Naive B cell (primary cell): ENCODE data around the gene TTC21B. TPM values are rescaled to one million over a fixed set of nuclear protein-coding genes. Genes with fewer than 3 reads are reported as not detected.

Experiments used
- ATAC-seq, 2 donors: fragments of 150-1000 bp; cut with Tn5 transposase; 2 replicates each; pipeline ENCODE4 v1.10.0; 2021; ENCODE audit warnings: low read depth in 2 of 2, mild to moderate bottlenecking in 2 of 2, moderate library complexity in 2 of 2
- DNase-seq: peaks from one replicate; pipeline ENCODE4 v3.0.0; 2022
- H3K27ac Mint-ChIP-seq, 6 donors: one replicate each; pipeline ENCODE4 v1.8.0; 2020 to 2022; ENCODE audit warnings: mild to moderate bottlenecking in 6 of 6, mixed read lengths in 6 of 6, moderate library complexity in 5 of 6, inconsistent platforms in 2 of 6
- H3K27me3 Mint-ChIP-seq, 3 donors: one replicate each; pipeline ENCODE4 v1.8.0; 2021 to 2022; ENCODE audit warnings: mixed read lengths in 3 of 3, mild to moderate bottlenecking in 1 of 3
- H3K36me3 Mint-ChIP-seq, 2 donors: one replicate each; pipeline ENCODE4 v1.8.0; 2020 to 2022; ENCODE audit warnings: mixed read lengths in 2 of 2, inconsistent platforms in 1 of 2, mild to moderate bottlenecking in 1 of 2
- H3K4me1 Mint-ChIP-seq, 3 donors: one replicate each; pipeline ENCODE4 v1.8.0; 2020 to 2022; ENCODE audit warnings: mixed read lengths in 3 of 3, inconsistent platforms in 1 of 3, mild to moderate bottlenecking in 1 of 3, moderate library complexity in 1 of 3
- H3K4me3 Mint-ChIP-seq, 8 donors: one replicate each; pipeline ENCODE4 v1.8.0; 2020 to 2022; ENCODE audit warnings: mild to moderate bottlenecking in 8 of 8, mixed read lengths in 8 of 8, moderate library complexity in 8 of 8, inconsistent platforms in 2 of 8
- H3K9me3 Mint-ChIP-seq, 7 donors: one replicate each; pipeline ENCODE4 v1.8.0; 2020 to 2022; ENCODE audit warnings: mixed read lengths in 7 of 7, mild to moderate bottlenecking in 5 of 7, inconsistent platforms in 2 of 7, moderate library complexity in 1 of 7
- polyA plus RNA-seq, 6 donors: library from polyadenylated mRNA; unstranded; fragments of 300-500 nt; fragmentation: Illumina TruSeq; gene quantifications; one replicate each; pipeline ENCODE4 v1.2.3, GENCODE V29; 2021; ENCODE audit warnings: low read depth in 6 of 6

Gene TTC21B
- polyA plus RNA-seq, 6 donors from 2014 or later: 7.6 to 14.5 (median 10.0) TPM

- no peak for ATAC-seq
- Mint-ChIP-seq H3K9me3 (no peaks in the 10 kb centered on the region), H3K27ac (no peak overlapping the region), H3K27me3 (no peaks in the 10 kb centered on the region), H3K36me3 (peaks cover 39 to 46% of the 10 kb centered on the region in 2 donors), H3K4me1 (peaks cover 10 to 27% (median 10%) of the 10 kb centered on the region in 3 donors), H3K4me3 (no peak overlapping the region)
- DNase-seq: no peak
These were observed 61.6 kb downstream of the TTC21B start for GRCh38 chr2:165891943-165892342.

GRCh38 chr2:165891345-165891744, 62.2 kb downstream of the TTC21B start:
- H3K36me3 Mint-ChIP-seq: peaks cover 41 to 48% of the 10 kb centered on the region in 2 donors
- H3K27ac Mint-ChIP-seq: no peak overlapping the region
- H3K27me3 Mint-ChIP-seq: no peaks in the 10 kb centered on the region
- ATAC-seq (no peak), DNase-seq (no peak)
- no peaks in the 10 kb centered on the region for H3K9me3 Mint-ChIP-seq
- peaks cover 10 to 25% (median 10%) of the 10 kb centered on the region in 3 donors for H3K4me1 Mint-ChIP-seq
- no peak overlapping the region for H3K4me3 Mint-ChIP-seq

- DNase-seq (no peak), ATAC-seq (no peak)
- peaks cover 6 to 20% (median 10%) of the 10 kb centered on the region in 3 donors for H3K4me1 Mint-ChIP-seq
- no peak overlapping the region for H3K4me3 Mint-ChIP-seq
- no peaks in the 10 kb centered on the region for H3K27me3 Mint-ChIP-seq
- no peaks in the 10 kb centered on the region for H3K9me3 Mint-ChIP-seq
- H3K27ac Mint-ChIP-seq: peak overlapping the region in 1 of 6 donors; percentile 34
- H3K36me3 Mint-ChIP-seq: peaks cover 35 to 50% of the 10 kb centered on the region in 2 donors
These were observed 63.8 kb downstream of the TTC21B start for GRCh38 chr2:165889798-165890197.

GRCh38 chr2:165889158-165889557, 64.4 kb downstream of the TTC21B start:
- peaks cover 37 to 53% of the 10 kb centered on the region in 2 donors for H3K36me3 Mint-ChIP-seq
- peak overlapping the region in 2 of 6 donors; percentile 2 to 5 for H3K27ac Mint-ChIP-seq

GRCh38 chr2:165888171-165888570, 65.4 kb downstream of the TTC21B start:
- Mint-ChIP-seq H3K36me3 (peaks cover 38 to 43% of the 10 kb centered on the region in 2 donors), H3K9me3 (no peaks in the 10 kb centered on the region), H3K27ac (no peak overlapping the region), H3K4me3 (no peak overlapping the region), H3K27me3 (no peaks in the 10 kb centered on the region), H3K4me1 (peaks cover 6 to 15% (median 10%) of the 10 kb centered on the region in 3 donors)
- DNase-seq: no peak
- ATAC-seq: no peak

More at GRCh38 chr2:165889158-165889557, 64.4 kb downstream of the TTC21B start:
- ATAC-seq: no peak
- Mint-ChIP-seq H3K4me3 (no peak overlapping the region), H3K27me3 (no peaks in the 10 kb centered on the region), H3K9me3 (no peaks in the 10 kb centered on the region), H3K4me1 (peaks cover 6 to 19% (median 10%) of the 10 kb centered on the region in 3 donors)
- no peak for DNase-seq

- Mint-ChIP-seq H3K9me3 (no peaks in the 10 kb centered on the region), H3K36me3 (peaks cover 37 to 38% of the 10 kb centered on the region in 2 donors), H3K4me1 (peaks cover 6 to 15% (median 10%) of the 10 kb centered on the region in 3 donors), H3K27ac (peak overlapping the region in 1 of 6 donors; percentile 74), H3K27me3 (no peaks in the 10 kb centered on the region), H3K4me3 (no peak overlapping the region)
- DNase-seq: no peak
- ATAC-seq: no peak
These were observed 67.0 kb downstream of the TTC21B start for GRCh38 chr2:165886487-165887146.

GRCh38 chr2:165877565-165878550, 75.7 kb downstream of the TTC21B start:
- DNase-seq (no peak), ATAC-seq (no peak)
- Mint-ChIP-seq H3K27me3 (no peaks in the 10 kb centered on the region), H3K4me3 (no peak overlapping the region), H3K27ac (peak overlapping the region in 2 of 6 donors; percentile 14 to 51), H3K9me3 (no peaks in the 10 kb centered on the region), H3K4me1 (peaks cover 0 to 9% (median 0%) of the 10 kb centered on the region in 3 donors), H3K36me3 (peaks cover 0 to 6% of the 10 kb centered on the region in 2 donors)

GRCh38 chr2:165876712-165877111, 76.9 kb downstream of the TTC21B start:
- ATAC-seq: no peak

DNA sequence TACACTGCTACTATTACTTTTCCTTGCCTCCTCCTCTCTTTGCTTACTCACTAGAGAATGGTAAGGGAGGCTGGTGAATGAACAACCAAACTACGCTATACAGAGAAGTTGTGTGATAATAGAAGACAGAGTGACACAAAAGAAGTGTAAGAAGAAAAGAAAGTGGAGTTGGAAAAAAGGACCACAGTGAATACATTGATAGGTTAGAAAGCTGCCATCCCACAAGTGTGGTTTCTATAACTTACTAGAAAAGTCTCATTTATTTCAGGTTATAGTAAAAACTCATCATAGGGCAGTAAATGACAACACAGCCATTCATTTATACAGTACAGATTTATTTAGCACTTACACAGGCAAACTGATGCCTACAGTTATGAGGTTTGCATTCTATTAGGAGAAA, 77.3 kb downstream of the TTC21B start:
- Mint-ChIP-seq H3K36me3 (no peaks in the 10 kb centered on the region), H3K4me1 (peaks cover 0 to 9% (median 0%) of the 10 kb centered on the region in 3 donors), H3K27me3 (no peaks in the 10 kb centered on the region), H3K27ac (peak overlapping the region in 1 of 6 donors; percentile 8), H3K9me3 (no peaks in the 10 kb centered on the region), H3K4me3 (no peak overlapping the region)
- DNase-seq (no peak), ATAC-seq (no peak)

More at GRCh38 chr2:165876712-165877111, 76.9 kb downstream of the TTC21B start:
- Mint-ChIP-seq H3K9me3 (no peaks in the 10 kb centered on the region), H3K4me1 (peaks cover 0 to 9% (median 0%) of the 10 kb centered on the region in 3 donors), H3K27me3 (no peaks in the 10 kb centered on the region), H3K27ac (peak overlapping the region in 5 of 6 donors; percentile 4 to 41 (median 8)), H3K4me3 (no peak overlapping the region), H3K36me3 (no peaks in the 10 kb centered on the region)
- no peak for DNase-seq

DNA sequence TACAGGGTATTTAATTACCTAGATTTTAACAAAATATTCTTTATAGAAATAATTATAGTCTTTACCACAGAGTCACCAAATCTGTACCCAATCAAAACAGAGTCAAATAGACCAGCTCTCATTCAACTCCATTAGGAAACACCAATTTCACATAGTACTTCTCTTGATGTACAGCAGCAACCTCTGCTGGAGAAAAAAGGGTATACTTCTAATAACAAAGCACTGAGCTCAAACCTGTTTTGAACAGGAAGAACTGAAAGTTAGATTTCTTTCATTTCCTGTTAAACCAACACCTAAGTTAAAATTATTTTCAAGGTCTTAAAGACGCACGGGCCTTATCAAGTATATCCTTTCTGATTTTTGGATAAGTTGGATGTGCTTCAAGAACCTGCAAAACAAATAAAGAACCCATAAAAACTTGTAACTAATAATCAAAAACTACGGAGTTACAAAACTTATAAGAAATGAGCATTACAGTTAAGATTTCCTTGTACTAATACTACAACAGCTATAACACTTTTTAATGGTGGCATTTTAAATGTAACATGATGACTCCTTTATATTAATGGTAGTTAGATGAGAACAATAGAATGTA, 79.0 kb downstream of the TTC21B start:
- Mint-ChIP-seq H3K36me3 (no peaks in the 10 kb centered on the region), H3K27ac (peak overlapping the region in 1 of 6 donors; percentile 49), H3K4me3 (no peak overlapping the region), H3K4me1 (peaks cover 0 to 9% (median 4%) of the 10 kb centered on the region in 3 donors), H3K27me3 (no peaks in the 10 kb centered on the region), H3K9me3 (no peaks in the 10 kb centered on the region)
- ATAC-seq: peak; percentile 95 to 99
- peak; percentile 66 for DNase-seq

DNA sequence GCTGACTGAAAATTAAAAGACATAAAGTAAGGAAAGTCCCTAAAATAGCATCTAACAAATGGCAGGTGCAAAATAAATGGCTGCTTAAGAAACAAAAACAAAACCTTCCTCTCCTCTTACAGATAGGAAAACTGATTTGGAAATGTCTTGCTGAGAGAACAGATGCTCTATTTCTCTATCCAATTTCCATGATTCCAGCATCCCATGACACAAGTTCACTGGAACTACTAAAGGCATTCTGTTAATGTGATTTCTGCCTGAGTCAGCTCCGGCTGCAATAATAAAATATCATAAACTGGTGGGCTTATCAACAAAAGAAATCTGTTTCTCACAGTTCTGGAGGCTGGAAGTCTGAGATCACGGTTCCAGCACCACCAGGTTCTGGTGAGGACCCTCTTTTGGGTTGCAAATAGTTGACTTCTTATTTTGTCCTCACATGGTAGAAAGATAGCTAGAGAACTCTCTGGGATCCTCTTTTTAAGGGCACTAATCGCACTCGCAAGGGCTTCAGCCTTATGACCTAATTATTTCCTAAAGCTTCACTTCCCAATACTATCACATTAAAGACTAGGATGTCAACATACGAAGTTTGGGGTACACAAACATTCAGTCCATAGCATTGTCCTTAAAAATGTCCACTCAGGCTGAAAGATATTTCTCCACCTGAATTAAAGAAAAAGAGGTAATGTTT, 81.3 kb downstream of the TTC21B start:
- no peak for ATAC-seq
- H3K36me3 Mint-ChIP-seq: peaks cover 0 to 6% of the 10 kb centered on the region in 2 donors
- H3K27me3 Mint-ChIP-seq: no peaks in the 10 kb centered on the region
- peaks cover 8 to 12% (median 8%) of the 10 kb centered on the region in 3 donors for H3K4me1 Mint-ChIP-seq
- no peak overlapping the region for H3K4me3 Mint-ChIP-seq
- H3K9me3 Mint-ChIP-seq: no peaks in the 10 kb centered on the region
- no peak for DNase-seq
- no peak overlapping the region for H3K27ac Mint-ChIP-seq

GRCh38 chr2:165871025-165871424, 82.6 kb downstream of the TTC21B start:
- no peaks in the 10 kb centered on the region for H3K27me3 Mint-ChIP-seq
- H3K4me3 Mint-ChIP-seq: no peak overlapping the region
- ATAC-seq (no peak), DNase-seq (no peak)
- peaks cover 8 to 12% (median 8%) of the 10 kb centered on the region in 3 donors for H3K4me1 Mint-ChIP-seq
- peaks cover 0 to 6% of the 10 kb centered on the region in 2 donors for H3K36me3 Mint-ChIP-seq
- H3K27ac Mint-ChIP-seq: peak overlapping the region in 3 of 6 donors; percentile 12 to 69 (median 21)
- H3K9me3 Mint-ChIP-seq: no peaks in the 10 kb centered on the region
